ENCODE results near the gene KIAA1671. TPM values are rescaled to one million over a fixed set of nuclear protein-coding genes. Genes with fewer than 3 reads are reported as not detected.
A peak's percentile ranks its signal among the peaks of the same experiment; 100 is the strongest.

The KIAA1671 gene
- polyA plus RNA-seq, 1 donor (not counting 4 experiments of a cell fraction or from before 2014, with no cell fraction given), result 17.4 TPM

DNA sequence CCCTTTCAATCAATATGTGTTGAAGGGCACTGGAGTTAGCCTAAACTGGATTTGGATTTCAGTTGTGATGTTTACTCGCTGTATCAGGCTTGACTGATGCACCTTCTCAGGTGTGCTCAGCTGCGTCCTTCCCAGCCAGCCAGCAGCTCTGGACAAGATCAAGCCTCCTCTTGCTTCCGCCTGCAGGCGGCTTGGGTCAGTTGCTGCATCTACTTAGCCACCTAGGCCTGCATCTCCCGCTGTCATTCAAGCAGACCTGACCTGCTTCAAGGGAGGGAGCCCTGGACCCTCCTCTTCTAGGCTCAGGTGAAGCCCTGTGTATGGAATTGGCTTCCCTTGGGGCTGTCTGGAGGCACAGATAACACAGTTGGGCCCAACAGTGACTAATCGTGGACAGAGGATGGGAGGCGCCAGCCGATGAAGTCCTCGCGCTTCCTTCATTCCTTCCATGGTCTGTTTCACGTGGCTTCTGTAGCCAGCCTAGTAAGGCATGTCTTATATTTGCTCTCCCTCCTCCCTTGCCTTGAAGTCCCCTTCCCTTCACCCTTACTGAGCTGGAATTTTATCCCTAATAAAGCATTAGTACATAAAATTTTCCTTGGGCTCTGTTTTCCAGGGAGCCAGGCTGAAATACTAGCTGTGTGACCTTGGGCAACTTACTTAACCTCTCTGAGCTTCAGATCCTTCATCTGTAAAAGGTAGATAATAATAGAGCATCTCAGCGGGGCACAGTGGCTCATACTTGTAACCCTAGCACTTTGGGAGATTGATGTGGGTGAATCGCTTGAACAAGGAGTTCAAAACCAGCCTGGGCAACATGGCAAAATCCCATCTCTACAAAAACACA lies 3.9 kb upstream of the KIAA1671 start:
- TF ChIP-seq, protein P1, sequence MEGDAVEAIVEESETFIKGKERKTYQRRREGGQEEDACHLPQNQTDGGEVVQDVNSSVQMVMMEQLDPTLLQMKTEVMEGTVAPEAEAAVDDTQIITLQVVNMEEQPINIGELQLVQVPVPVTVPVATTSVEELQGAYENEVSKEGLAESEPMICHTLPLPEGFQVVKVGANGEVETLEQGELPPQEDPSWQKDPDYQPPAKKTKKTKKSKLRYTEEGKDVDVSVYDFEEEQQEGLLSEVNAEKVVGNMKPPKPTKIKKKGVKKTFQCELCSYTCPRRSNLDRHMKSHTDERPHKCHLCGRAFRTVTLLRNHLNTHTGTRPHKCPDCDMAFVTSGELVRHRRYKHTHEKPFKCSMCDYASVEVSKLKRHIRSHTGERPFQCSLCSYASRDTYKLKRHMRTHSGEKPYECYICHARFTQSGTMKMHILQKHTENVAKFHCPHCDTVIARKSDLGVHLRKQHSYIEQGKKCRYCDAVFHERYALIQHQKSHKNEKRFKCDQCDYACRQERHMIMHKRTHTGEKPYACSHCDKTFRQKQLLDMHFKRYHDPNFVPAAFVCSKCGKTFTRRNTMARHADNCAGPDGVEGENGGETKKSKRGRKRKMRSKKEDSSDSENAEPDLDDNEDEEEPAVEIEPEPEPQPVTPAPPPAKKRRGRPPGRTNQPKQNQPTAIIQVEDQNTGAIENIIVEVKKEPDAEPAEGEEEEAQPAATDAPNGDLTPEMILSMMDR (optimal IDR thresholded peaks at IDR 0.05 in 1 of 3, IDR thresholded peaks at IDR 0.05 in 1 of 3, conservative IDR thresholded peaks at IDR 0.05 in 1 of 3; ENCODE audit: extremely low read depth in 1 of 3, insufficient read depth in 2 of 3, low read length in 3 of 3), result no peak
- TF ChIP-seq EZH2 (IDR thresholded peaks at IDR 0.05; ENCODE audit: low read length), result no peak
- DNase-seq (ENCODE audit: low read depth, low spot score), result no peak
- H3K9me3 ChIP-seq (ENCODE audit: control insufficient read depth, low read depth, low read length), result no peaks in the 10 kb centered on the region
- H3K27ac ChIP-seq (ENCODE audit: control insufficient read depth, insufficient read depth, low read length), result no peak overlapping the region
- no peak overlapping the region for H3K4me3 ChIP-seq (ENCODE audit: control insufficient read depth in 2 of 3, extremely low read depth in 1 of 3, insufficient read depth in 2 of 3, low read depth in 1 of 3, low read length in 3 of 3)
- no peaks in the 10 kb centered on the region for H4K20me1 ChIP-seq (ENCODE audit: control insufficient read depth, extremely low read depth, insufficient read depth, low read length)
- H3K9me1 ChIP-seq (ENCODE audit: control insufficient read depth, extremely low read depth, insufficient read depth, low read length), result no peaks in the 10 kb centered on the region
- H3K36me3 ChIP-seq (ENCODE audit: control insufficient read depth in 2 of 2, extremely low read depth in 1 of 2, insufficient read depth in 2 of 2, low read length in 2 of 2), result no peaks in the 10 kb centered on the region
- peaks cover 7% of the 10 kb centered on the region for H3K79me2 ChIP-seq (ENCODE audit: control insufficient read depth, insufficient read depth, low read length)
- no peak overlapping the region for H3K4me2 ChIP-seq (ENCODE audit: control insufficient read depth, extremely low read depth, insufficient read depth, low read depth, low read length)
- no peak for FAIRE-seq
- peaks cover 20% of the 10 kb centered on the region for H3K4me1 ChIP-seq (ENCODE audit: control insufficient read depth, extremely low read depth, insufficient read depth, low read length)
- dilution Hi-C loops (cut with MboI; ENCODE audit: extremely low pct_ligation_motif_present, low sequenced_read_pairs), result no loop called here
- H2AFZ ChIP-seq (ENCODE audit: control insufficient read depth, low read length), result no peak overlapping the region
- H3K27me3 ChIP-seq (ENCODE audit: control insufficient read depth, extremely low read depth, insufficient read depth, low read length), result no peaks in the 10 kb centered on the region
- no peak overlapping the region for H3K9ac ChIP-seq (ENCODE audit: control insufficient read depth, extremely low read depth, insufficient read depth, low read length)

DNA sequence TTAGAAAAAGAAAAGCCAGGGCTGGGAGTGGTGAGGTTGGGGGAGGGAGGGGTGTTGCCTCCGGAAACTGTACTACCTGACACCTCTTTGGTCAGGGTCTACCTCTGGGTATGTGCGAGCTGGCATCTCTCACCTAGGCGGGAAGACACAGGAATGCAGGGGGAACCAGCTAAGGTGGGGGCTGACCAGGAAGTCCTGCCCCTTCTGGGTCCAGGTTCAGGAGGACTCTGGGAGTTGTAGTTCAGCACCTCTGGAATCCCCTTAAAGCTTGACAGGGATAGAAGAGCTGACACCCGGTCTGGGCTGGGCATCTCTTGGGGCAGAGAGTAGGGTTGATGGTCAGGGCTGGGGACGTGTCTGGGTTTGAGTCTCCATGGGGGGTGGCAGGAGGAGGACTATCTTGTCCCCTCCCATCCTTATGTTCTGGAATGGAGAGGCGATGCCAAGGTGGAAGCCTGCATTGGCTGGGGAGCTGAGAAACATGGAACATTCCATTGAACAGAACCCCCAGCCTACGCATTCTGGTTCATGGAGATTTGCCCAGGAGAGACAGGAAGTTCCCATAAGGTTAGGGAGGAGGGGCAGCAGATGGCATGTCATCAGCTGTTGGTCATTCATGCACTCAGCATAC lies 2.1 kb upstream of the KIAA1671 start:
- DNase-seq (ENCODE audit: low read depth, low spot score), result no peak
- no peaks in the 10 kb centered on the region for H4K20me1 ChIP-seq (ENCODE audit: control insufficient read depth, extremely low read depth, insufficient read depth, low read length)
- no peaks in the 10 kb centered on the region for H3K36me3 ChIP-seq (ENCODE audit: control insufficient read depth in 2 of 2, extremely low read depth in 1 of 2, insufficient read depth in 2 of 2, low read length in 2 of 2)
- peak; percentile 71 for FAIRE-seq
- no peaks in the 10 kb centered on the region for H3K9me3 ChIP-seq (ENCODE audit: control insufficient read depth, low read depth, low read length)
- H3K27ac ChIP-seq (ENCODE audit: control insufficient read depth, insufficient read depth, low read length), result no peak overlapping the region
- dilution Hi-C loops (cut with MboI; ENCODE audit: extremely low pct_ligation_motif_present, low sequenced_read_pairs), result no loop called here
- peaks cover 25% of the 10 kb centered on the region for H3K79me2 ChIP-seq (ENCODE audit: control insufficient read depth, insufficient read depth, low read length)
- no peaks in the 10 kb centered on the region for H3K27me3 ChIP-seq (ENCODE audit: control insufficient read depth, extremely low read depth, insufficient read depth, low read length)
- H3K4me2 ChIP-seq (ENCODE audit: control insufficient read depth, extremely low read depth, insufficient read depth, low read depth, low read length), result peak overlapping the region; percentile 53
- H3K4me1 ChIP-seq (ENCODE audit: control insufficient read depth, extremely low read depth, insufficient read depth, low read length), result peaks cover 36% of the 10 kb centered on the region
- TF ChIP-seq, protein P1 (optimal IDR thresholded peaks at IDR 0.05 in 1 of 3, IDR thresholded peaks at IDR 0.05 in 1 of 3, conservative IDR thresholded peaks at IDR 0.05 in 1 of 3; ENCODE audit: extremely low read depth in 1 of 3, insufficient read depth in 2 of 3, low read length in 3 of 3), result no peak
- TF ChIP-seq EZH2 (IDR thresholded peaks at IDR 0.05; ENCODE audit: low read length), result no peak
- H3K9me1 ChIP-seq (ENCODE audit: control insufficient read depth, extremely low read depth, insufficient read depth, low read length), result no peaks in the 10 kb centered on the region
- no peak overlapping the region for H3K4me3 ChIP-seq (ENCODE audit: control insufficient read depth in 2 of 3, extremely low read depth in 1 of 3, insufficient read depth in 2 of 3, low read depth in 1 of 3, low read length in 3 of 3)
- H2AFZ ChIP-seq (ENCODE audit: control insufficient read depth, low read length), result peak overlapping the region; percentile 51
- H3K9ac ChIP-seq (ENCODE audit: control insufficient read depth, extremely low read depth, insufficient read depth, low read length), result no peak overlapping the region

Measured in keratinocyte (primary cell).